Mononuclear cell (primary cell): ENCODE results near the gene COPS7A. TPM values are rescaled to one million over a fixed set of nuclear protein-coding genes. Genes with fewer than 3 reads are reported as not detected.
A peak's percentile ranks its signal among the peaks of the same experiment; 100 is the strongest.

Experiments
- H3K27me3 ChIP-seq: 2 replicates; pipeline ENCODE4 v1.6.0; 2011; ENCODE audit warnings: low read length, control low read depth; ENCODE audit not compliant: insufficient read depth
- H3K4me1 ChIP-seq: 2 replicates; pipeline ENCODE4 v1.5.1; 2011; ENCODE audit warnings: mild to moderate bottlenecking, low read length, control low read depth; ENCODE audit not compliant: insufficient read depth
- H3K4me3 ChIP-seq: 2 replicates; pipeline ENCODE4 v1.5.1; 2011; ENCODE audit warnings: mild to moderate bottlenecking, low read length, moderate library complexity
- H3K9me3 ChIP-seq: 2 replicates; pipeline ENCODE4 v1.5.1; 2011; ENCODE audit warnings: low read depth, mild to moderate bottlenecking, control low read depth, low read length
- total RNA-seq: library from RNA; depleted of rRNA; stranded (reverse); fragments of >200 nt; gene quantifications from one replicate; pipeline ENCODE4 v1.2.3, GENCODE V29; 2012

The COPS7A gene
- total RNA-seq, 1 donor, result 9.3 TPM

GRCh38 chr12:6768990-6769389 lies 45.1 kb downstream of the COPS7A start:
- peaks cover 38% of the 10 kb centered on the region for H3K27me3 ChIP-seq
- H3K9me3 ChIP-seq, result no peaks in the 10 kb centered on the region
- peaks cover 58% of the 10 kb centered on the region for H3K4me1 ChIP-seq
- H3K4me3 ChIP-seq, result no peak overlapping the region

GRCh38 chr12:6769666-6770065 lies 45.8 kb downstream of the COPS7A start:
- peaks cover 44% of the 10 kb centered on the region for H3K27me3 ChIP-seq
- H3K9me3 ChIP-seq, result no peaks in the 10 kb centered on the region
- H3K4me3 ChIP-seq, result no peak overlapping the region
- peaks cover 54% of the 10 kb centered on the region for H3K4me1 ChIP-seq

- peaks cover 44% of the 10 kb centered on the region for H3K27me3 ChIP-seq
These were observed 46.2 kb downstream of the COPS7A start for GRCh38 chr12:6770094-6770493.

DNA sequence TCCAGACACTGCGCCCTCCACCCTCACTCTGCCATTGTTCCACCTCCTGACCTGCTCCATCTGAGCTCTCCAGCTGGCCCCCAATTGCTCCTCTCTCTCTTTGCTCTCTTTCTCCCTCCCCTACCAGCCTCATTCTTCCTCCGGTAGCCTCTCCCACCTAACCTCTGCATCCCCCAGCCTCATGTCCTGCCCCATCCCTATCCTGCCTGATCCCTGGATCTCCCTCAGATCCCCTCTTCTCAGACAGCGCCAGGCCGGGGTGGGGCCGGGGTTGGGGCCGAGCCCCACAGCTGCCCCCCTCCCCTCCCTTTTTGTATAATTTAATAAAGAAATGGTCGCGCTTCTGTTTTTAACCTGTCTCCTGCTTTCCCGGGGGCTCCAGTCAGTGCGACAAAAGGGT lies 46.8 kb downstream of the COPS7A start:
- no peak overlapping the region for H3K4me3 ChIP-seq
- peaks cover 44% of the 10 kb centered on the region for H3K27me3 ChIP-seq
- H3K9me3 ChIP-seq, result no peaks in the 10 kb centered on the region
- H3K4me1 ChIP-seq, result peaks cover 45% of the 10 kb centered on the region

More at GRCh38 chr12:6770094-6770493, 46.2 kb downstream of the COPS7A start:
- Histone ChIP-seq H3K9me3 (no peaks in the 10 kb centered on the region), H3K4me1 (peaks cover 50% of the 10 kb centered on the region), H3K4me3 (no peak overlapping the region)

DNA sequence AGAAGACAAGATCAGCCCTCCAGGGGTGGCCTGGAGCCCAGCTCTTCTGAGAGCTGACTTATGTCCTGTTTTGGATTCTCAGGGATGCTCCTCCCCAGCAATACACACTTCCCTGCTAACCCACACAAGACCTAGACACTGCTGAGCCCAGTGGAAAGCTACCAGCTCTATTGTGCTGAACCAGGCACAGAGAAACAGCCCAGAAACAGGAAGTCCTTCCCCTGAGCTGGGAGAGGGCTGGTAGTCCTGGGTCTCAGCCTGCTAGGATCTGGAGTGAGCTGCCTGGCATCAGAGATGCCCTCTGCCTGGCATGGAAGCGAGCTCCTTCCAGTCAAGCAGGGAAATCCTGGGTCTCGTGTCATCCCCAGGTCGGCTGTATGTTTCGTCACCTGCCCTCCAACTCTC lies 47.2 kb downstream of the COPS7A start:
- Histone ChIP-seq H3K4me3 (no peak overlapping the region), H3K9me3 (no peaks in the 10 kb centered on the region), H3K4me1 (peaks cover 41% of the 10 kb centered on the region), H3K27me3 (peaks cover 46% of the 10 kb centered on the region)

DNA sequence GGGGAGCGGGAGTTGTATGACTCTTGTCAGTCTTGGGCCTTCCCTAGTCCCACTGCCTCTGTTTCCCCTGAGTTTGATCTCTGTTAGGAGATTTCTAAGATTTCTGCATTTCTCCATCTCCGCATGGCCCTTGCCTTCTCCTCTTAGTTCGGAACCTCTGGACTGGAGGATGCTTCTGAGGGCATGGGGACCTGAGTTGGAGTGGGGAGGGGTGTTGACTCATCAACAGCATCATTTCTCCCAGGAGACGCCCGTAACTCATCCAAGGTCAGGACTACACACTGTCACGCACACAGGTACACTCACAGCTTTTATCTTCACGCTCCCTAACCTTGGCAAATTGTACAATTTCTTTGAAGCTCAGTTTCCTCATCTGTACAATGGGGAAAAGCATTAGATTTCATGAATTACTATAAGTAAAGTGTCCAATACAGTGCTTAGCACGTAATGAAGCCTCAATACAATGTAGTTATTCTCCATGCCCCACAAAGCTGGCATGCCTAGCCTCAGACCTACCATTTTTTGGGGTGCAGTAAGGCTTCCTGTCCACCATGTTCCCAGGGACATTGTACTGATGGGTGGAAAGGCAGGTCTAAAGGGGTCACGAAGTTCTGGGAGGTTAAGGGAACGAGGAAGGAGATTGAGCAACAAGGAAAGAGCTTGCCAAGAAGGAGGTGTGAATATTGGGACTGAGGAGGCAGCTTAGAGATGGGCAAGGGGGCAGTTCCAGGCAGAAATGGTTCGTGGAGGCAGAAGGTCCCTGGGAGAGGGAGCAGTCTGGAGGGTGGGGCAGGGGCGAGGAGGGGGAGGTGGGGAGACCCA lies 47.9 kb downstream of the COPS7A start:
- peaks cover 41% of the 10 kb centered on the region for H3K4me1 ChIP-seq
- H3K9me3 ChIP-seq, result no peaks in the 10 kb centered on the region
- H3K27me3 ChIP-seq, result peaks cover 52% of the 10 kb centered on the region
- H3K4me3 ChIP-seq, result no peak overlapping the region

- Histone ChIP-seq H3K4me3 (peak within 1 kb of the TSS; percentile 12), H3K9me3 (no peaks in the 10 kb centered on the region), H3K4me1 (peaks cover 35% of the 10 kb centered on the region), H3K27me3 (peaks cover 57% of the 10 kb centered on the region)
These were observed 48.5 kb downstream of the COPS7A start, which contains the start of gene LAG3 for GRCh38 chr12:6772331-6772695. Gene LAG3 (plus strand): TSS chr12:6772520. CDS start chr12:6772853, 333 bp downstream.

DNA sequence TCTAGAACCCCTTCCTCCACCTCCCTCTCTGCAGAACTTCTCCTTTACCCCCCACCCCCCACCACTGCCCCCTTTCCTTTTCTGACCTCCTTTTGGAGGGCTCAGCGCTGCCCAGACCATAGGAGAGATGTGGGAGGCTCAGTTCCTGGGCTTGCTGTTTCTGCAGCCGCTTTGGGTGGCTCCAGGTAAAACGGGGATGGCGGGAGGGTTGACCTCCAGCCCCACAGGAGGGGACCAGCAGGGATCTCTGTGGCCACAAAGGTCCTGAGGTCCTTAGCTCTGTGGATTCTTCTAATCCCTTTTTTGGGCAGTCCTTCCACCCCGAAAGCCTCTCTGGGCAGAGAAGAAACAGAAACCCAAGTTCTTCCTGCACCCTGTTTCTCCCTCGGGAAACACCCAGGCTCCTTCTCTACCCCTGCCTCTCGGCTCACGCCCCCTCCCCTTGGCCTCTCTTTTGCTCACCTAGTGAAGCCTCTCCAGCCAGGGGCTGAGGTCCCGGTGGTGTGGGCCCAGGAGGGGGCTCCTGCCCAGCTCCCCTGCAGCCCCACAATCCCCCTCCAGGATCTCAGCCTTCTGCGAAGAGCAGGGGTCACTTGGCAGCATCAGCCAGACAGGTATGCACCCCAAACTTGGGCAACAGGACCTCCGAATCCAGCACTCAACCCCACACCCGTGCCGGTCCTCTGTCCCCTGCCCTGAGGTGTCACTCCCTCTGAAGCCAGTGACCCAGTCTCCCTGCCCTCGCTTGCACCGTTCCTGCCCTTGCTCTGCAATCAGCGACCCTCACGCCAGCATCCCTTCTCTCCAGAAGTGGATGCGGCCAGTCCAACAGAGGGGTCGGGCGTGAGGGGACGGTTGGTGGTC lies 49.1 kb downstream of the COPS7A start:
- no peaks in the 10 kb centered on the region for H3K9me3 ChIP-seq
- H3K27me3 ChIP-seq, result peaks cover 53% of the 10 kb centered on the region
- peak overlapping the region; percentile 12 for H3K4me3 ChIP-seq
- H3K4me1 ChIP-seq, result peaks cover 32% of the 10 kb centered on the region

DNA sequence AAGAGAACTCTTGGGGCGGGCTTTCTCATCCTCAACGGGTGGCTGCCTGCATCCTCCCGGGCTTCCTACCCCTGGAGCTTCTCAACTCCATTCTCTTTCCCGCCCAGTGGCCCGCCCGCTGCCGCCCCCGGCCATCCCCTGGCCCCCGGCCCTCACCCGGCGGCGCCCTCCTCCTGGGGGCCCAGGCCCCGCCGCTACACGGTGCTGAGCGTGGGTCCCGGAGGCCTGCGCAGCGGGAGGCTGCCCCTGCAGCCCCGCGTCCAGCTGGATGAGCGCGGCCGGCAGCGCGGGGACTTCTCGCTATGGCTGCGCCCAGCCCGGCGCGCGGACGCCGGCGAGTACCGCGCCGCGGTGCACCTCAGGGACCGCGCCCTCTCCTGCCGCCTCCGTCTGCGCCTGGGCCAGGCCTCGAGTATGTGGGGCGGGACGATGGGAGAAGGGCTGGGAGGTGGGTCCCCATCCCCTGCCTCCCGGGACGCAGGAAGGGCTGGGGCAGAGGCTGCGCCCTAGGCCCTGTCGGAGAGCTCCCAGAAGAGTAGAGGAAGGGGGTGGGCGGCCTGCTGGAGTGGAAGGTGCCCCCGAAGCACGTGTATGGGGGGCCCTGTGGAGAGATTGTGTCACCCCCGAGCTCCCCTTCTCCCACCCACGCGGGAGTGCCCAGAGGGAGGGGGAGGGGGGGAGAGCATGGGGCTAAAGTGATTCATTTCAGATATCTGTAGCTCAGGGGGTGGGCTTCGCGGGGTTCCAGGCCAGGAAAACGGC lies 49.9 kb downstream of the COPS7A start:
- Histone ChIP-seq H3K4me1 (peaks cover 40% of the 10 kb centered on the region), H3K27me3 (peaks cover 45% of the 10 kb centered on the region), H3K4me3 (peak overlapping the region; percentile 12), H3K9me3 (no peaks in the 10 kb centered on the region)

DNA sequence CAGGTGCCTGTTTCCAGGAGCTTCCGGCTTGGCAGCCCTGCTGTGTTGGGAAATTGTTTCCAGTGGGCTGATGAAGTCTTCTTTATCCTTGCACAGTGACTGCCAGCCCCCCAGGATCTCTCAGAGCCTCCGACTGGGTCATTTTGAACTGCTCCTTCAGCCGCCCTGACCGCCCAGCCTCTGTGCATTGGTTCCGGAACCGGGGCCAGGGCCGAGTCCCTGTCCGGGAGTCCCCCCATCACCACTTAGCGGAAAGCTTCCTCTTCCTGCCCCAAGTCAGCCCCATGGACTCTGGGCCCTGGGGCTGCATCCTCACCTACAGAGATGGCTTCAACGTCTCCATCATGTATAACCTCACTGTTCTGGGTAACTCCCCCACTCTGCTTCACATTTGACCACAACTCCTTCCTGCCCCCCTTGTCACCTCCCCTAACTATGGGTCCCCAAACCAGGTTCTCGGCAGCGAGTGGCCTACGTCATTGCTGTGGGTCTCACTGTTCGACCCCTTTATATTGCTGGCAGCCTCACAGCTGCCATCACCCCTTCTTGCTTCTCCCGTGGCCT lies 50.7 kb downstream of the COPS7A start:
- Histone ChIP-seq H3K9me3 (no peaks in the 10 kb centered on the region), H3K4me1 (peaks cover 44% of the 10 kb centered on the region), H3K27me3 (peaks cover 41% of the 10 kb centered on the region), H3K4me3 (no peak overlapping the region)

DNA sequence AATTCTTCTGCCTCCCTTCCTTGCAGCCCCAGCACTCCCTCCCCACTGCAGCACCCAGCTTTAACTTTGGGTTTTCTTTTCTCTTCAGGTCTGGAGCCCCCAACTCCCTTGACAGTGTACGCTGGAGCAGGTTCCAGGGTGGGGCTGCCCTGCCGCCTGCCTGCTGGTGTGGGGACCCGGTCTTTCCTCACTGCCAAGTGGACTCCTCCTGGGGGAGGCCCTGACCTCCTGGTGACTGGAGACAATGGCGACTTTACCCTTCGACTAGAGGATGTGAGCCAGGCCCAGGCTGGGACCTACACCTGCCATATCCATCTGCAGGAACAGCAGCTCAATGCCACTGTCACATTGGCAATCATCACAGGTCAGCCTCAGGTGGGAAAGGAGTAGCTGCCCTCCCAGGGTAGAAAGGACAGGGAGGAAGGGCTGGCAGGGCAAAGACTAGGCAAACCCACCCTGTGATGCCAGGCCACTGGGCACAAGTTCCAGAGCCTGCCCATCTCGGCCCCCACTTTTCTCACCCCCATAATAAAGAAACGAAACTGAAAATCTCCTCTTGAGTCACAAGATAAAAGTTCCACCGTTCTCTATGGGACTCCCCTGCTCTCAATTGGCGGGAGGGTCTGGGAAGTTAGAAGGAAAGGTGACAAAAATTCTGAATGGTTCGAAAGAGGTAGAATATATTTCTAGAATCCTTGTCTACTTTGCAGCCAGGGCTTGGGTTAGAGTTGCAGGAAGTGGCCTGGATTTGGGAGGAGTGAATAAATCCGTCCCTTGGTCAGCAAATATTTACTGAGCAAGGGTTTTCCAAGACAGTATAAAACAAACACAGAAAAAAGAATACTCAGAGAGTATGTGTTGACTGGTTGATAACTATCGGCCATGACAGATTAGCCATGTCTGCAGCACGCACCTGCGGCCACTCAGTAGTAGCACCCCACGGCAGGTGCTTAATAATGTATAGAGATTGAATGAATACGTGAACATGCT lies 51.6 kb downstream of the COPS7A start:
- H3K4me3 ChIP-seq, result no peak overlapping the region
- H3K27me3 ChIP-seq, result peaks cover 40% of the 10 kb centered on the region
- no peaks in the 10 kb centered on the region for H3K9me3 ChIP-seq
- H3K4me1 ChIP-seq, result peaks cover 53% of the 10 kb centered on the region

DNA sequence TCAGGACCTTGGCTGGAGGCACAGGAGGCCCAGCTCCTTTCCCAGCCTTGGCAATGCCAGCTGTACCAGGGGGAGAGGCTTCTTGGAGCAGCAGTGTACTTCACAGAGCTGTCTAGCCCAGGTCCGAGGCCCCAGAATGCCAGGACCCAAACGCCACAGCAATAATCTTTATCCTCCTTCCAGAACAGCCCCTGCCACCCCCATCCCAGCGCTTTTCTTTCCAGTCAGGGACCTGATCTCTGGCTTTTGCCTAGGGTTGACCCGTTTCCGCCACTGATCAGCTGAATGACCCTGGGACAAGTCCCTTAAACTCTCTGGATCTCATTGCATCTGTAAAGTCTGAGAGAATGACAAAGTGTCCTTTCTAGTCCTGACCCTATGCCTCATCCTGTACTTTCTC lies 53.5 kb downstream of the COPS7A start:
- peaks cover 40% of the 10 kb centered on the region for H3K27me3 ChIP-seq
- H3K4me1 ChIP-seq, result peaks cover 43% of the 10 kb centered on the region
- no peak overlapping the region for H3K4me3 ChIP-seq
- no peaks in the 10 kb centered on the region for H3K9me3 ChIP-seq

GRCh38 chr12:6778217-6778573 lies 54.3 kb downstream of the COPS7A start:
- H3K4me1 ChIP-seq, result peaks cover 34% of the 10 kb centered on the region
- no peak overlapping the region for H3K4me3 ChIP-seq
- H3K9me3 ChIP-seq, result no peaks in the 10 kb centered on the region
- H3K27me3 ChIP-seq, result peaks cover 34% of the 10 kb centered on the region
